Measurements from ENCODE around the gene FGF7. TPM values are rescaled to one million over a fixed set of nuclear protein-coding genes. Genes with fewer than 3 reads are reported as not detected.

FGF7 gene
- total RNA-seq, 5 donors from 2014 or later (not counting 1 experiment from before 2014, with no cell fraction given) = 0.19 to 0.46 (median 0.20) TPM; not detected in 2

DNA sequence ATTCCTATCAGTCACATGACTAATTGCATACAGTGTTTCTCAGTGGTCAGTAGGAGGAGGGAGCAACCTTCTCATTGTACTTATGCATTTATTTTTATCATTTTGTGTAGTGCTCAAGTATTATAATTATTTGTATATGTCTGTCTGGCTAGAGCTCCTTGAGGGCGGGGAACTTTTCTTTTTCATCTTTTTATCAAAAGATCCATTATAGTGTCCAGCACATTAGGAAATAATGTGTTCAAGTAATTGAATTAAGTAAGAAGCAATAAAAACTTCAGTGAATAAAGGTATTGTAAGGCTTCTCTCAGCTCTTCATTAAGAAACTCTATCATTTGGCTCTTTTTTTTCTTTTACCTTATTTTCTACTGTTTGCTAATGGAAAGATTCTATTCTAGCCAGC lies 18.8 kb downstream of the FGF7 start:
- no peaks in the 10 kb centered on the region for H3K9me3 Mint-ChIP-seq
- Histone ChIP-seq H3K36me3 (ENCODE audit: control insufficient read depth in 2 of 2, extremely low read depth in 1 of 2, insufficient read depth in 1 of 2, low read length in 1 of 2) (no peaks in the 10 kb centered on the region), H3K27me3 (replicated peaks in 1 of 2; ENCODE audit: control insufficient read depth in 2 of 2, extremely low read depth in 1 of 2, insufficient read depth in 2 of 2, low read length in 1 of 2) (no peaks in the 10 kb centered on the region), H3K4me1 (ENCODE audit: control insufficient read depth in 1 of 2, extremely low read depth in 1 of 2, insufficient read depth in 2 of 2, low read length in 2 of 2) (no peaks in the 10 kb centered on the region), H3K4me3 (ENCODE audit: control insufficient read depth in 1 of 2, extremely low read depth in 1 of 2, low read length in 1 of 2) (no peak overlapping the region), H3K9me3 (no peaks in the 10 kb centered on the region), H3K27ac (ENCODE audit: low read length) (no peak overlapping the region)
- POLR2A ChIA-PET = no interaction called here
- no peak for DNase-seq
- no peaks in the 10 kb centered on the region for H3K36me3 Mint-ChIP-seq
- no peak overlapping the region for H3K4me3 Mint-ChIP-seq
- peaks cover 0 to 12% (median 0%) of the 10 kb centered on the region in 3 donors for H3K4me1 Mint-ChIP-seq
- no CpG with 5 or more reads among the region's 1 CpG for WGBS (ENCODE audit: insufficient coverage)
- CTCF ChIA-PET = interaction anchor here in 1 of 2 donors (0.6 kb wide), 1 partner anchor 1628 kb away, joined by 3 read pairs; no protein-coding TSS in a partner anchor
- H3K27ac Mint-ChIP-seq = no peak overlapping the region
- peaks cover 2 to 4% of the 10 kb centered on the region in 2 donors for H3K27me3 Mint-ChIP-seq
- ATAC-seq (replicated peaks in 1 of 4) = no peak

GRCh38 chr15:49452595-49452994 lies 29.6 kb downstream of the FGF7 start:
- DNase-seq = no peak
- Mint-ChIP-seq H3K36me3 (no peaks in the 10 kb centered on the region), H3K9me3 (no peaks in the 10 kb centered on the region), H3K4me1 (no peaks in the 10 kb centered on the region), H3K27ac (no peak overlapping the region), H3K4me3 (no peak overlapping the region), H3K27me3 (peaks cover 11 to 15% of the 10 kb centered on the region in 2 donors)
- ChIA-PET POLR2A (no interaction called here), CTCF (interaction anchor here in 1 of 2 donors (0.7 kb wide), 1 partner anchor 13 kb away, joined by 3 read pairs; no protein-coding TSS in a partner anchor)
- WGBS (ENCODE audit: insufficient coverage) = no CpG with 5 or more reads among the region's 1 CpG
- H3K36me3 ChIP-seq (ENCODE audit: control insufficient read depth in 2 of 2, extremely low read depth in 1 of 2, insufficient read depth in 1 of 2, low read length in 1 of 2) = no peaks in the 10 kb centered on the region
- H3K27me3 ChIP-seq (replicated peaks in 1 of 2; ENCODE audit: control insufficient read depth in 2 of 2, extremely low read depth in 1 of 2, insufficient read depth in 2 of 2, low read length in 1 of 2) = no peaks in the 10 kb centered on the region
- no peaks in the 10 kb centered on the region for H3K4me1 ChIP-seq (ENCODE audit: control insufficient read depth in 1 of 2, extremely low read depth in 1 of 2, insufficient read depth in 2 of 2, low read length in 2 of 2)
- ATAC-seq (replicated peaks in 1 of 4) = no peak
- no peaks in the 10 kb centered on the region for H3K9me3 ChIP-seq
- no peak overlapping the region for H3K27ac ChIP-seq (ENCODE audit: low read length)
- H3K4me3 ChIP-seq (ENCODE audit: control insufficient read depth in 1 of 2, extremely low read depth in 1 of 2, low read length in 1 of 2) = no peak overlapping the region

- ATAC-seq (replicated peaks in 1 of 4) = no peak
- DNase-seq = no peak
- Mint-ChIP-seq H3K36me3 (no peaks in the 10 kb centered on the region), H3K9me3 (no peaks in the 10 kb centered on the region), H3K4me1 (no peaks in the 10 kb centered on the region), H3K27ac (no peak overlapping the region), H3K4me3 (no peak overlapping the region), H3K27me3 (peaks cover 11% of the 10 kb centered on the region in 2 donors)
- Histone ChIP-seq H3K27me3 (replicated peaks in 1 of 2; ENCODE audit: control insufficient read depth in 2 of 2, extremely low read depth in 1 of 2, insufficient read depth in 2 of 2, low read length in 1 of 2) (no peaks in the 10 kb centered on the region), H3K36me3 (ENCODE audit: control insufficient read depth in 2 of 2, extremely low read depth in 1 of 2, insufficient read depth in 1 of 2, low read length in 1 of 2) (no peaks in the 10 kb centered on the region), H3K27ac (ENCODE audit: low read length) (no peak overlapping the region), H3K4me3 (ENCODE audit: control insufficient read depth in 1 of 2, extremely low read depth in 1 of 2, low read length in 1 of 2) (no peak overlapping the region), H3K4me1 (ENCODE audit: control insufficient read depth in 1 of 2, extremely low read depth in 1 of 2, insufficient read depth in 2 of 2, low read length in 2 of 2) (no peaks in the 10 kb centered on the region), H3K9me3 (no peaks in the 10 kb centered on the region)
- POLR2A ChIA-PET = no interaction called here
- CTCF ChIA-PET = no interaction called here
Observed at GRCh38 chr15:49456166-49456565, 33.1 kb downstream of the FGF7 start.

GRCh38 chr15:49458145-49458544 lies 35.1 kb downstream of the FGF7 start:
- peaks cover 11% of the 10 kb centered on the region in 2 donors for H3K27me3 Mint-ChIP-seq
- ChIA-PET POLR2A (interaction anchor here in 1 of 2 donors (0.7 kb wide), 1 partner anchor 885 kb away, joined by 3 read pairs; no protein-coding TSS in a partner anchor), CTCF (no interaction called here)
- H3K4me1 Mint-ChIP-seq = no peaks in the 10 kb centered on the region
- ATAC-seq (replicated peaks in 1 of 4) (no peak), DNase-seq (no peak)
- H3K27ac Mint-ChIP-seq = no peak overlapping the region
- H3K27me3 ChIP-seq (replicated peaks in 1 of 2; ENCODE audit: control insufficient read depth in 2 of 2, extremely low read depth in 1 of 2, insufficient read depth in 2 of 2, low read length in 1 of 2) = no peaks in the 10 kb centered on the region
- H3K4me3 ChIP-seq (ENCODE audit: control insufficient read depth in 1 of 2, extremely low read depth in 1 of 2, low read length in 1 of 2) = no peak overlapping the region
- H3K4me1 ChIP-seq (ENCODE audit: control insufficient read depth in 1 of 2, extremely low read depth in 1 of 2, insufficient read depth in 2 of 2, low read length in 2 of 2) = no peaks in the 10 kb centered on the region
- no peak overlapping the region for H3K4me3 Mint-ChIP-seq
- H3K9me3 ChIP-seq = no peaks in the 10 kb centered on the region
- H3K36me3 Mint-ChIP-seq = no peaks in the 10 kb centered on the region
- no peaks in the 10 kb centered on the region for H3K36me3 ChIP-seq (ENCODE audit: control insufficient read depth in 2 of 2, extremely low read depth in 1 of 2, insufficient read depth in 1 of 2, low read length in 1 of 2)
- H3K27ac ChIP-seq (ENCODE audit: low read length) = no peak overlapping the region
- WGBS (ENCODE audit: insufficient coverage) = no CpG with 5 or more reads among the region's 2 CpGs
- no peaks in the 10 kb centered on the region for H3K9me3 Mint-ChIP-seq

DNA sequence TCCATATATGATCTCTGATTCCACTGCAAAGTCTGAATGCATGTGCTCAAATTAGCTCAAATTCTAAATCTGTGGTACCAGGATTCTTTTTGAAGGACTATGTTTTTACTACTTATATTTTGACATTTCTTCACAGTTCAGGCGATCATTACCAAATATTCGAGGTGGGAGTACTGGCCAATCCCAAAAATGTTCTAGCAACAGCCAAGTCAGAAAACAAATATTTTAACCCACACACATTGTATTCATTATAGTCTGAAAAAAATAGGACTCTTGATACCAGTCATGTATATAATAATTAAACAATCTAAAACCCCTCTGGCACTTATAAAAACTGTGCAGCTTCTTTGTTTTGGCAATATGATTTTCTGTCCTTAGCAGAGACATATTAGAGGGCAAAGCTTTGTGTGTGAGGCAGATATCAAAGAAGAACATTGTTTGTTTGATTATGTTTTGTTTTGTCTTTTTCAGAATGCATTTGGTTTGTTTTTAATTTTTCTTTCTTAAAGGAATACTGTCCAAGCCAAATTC lies 37.4 kb downstream of the FGF7 start:
- H3K4me3 ChIP-seq (ENCODE audit: control insufficient read depth in 1 of 2, extremely low read depth in 1 of 2, low read length in 1 of 2) = no peak overlapping the region
- H3K9me3 Mint-ChIP-seq = no peaks in the 10 kb centered on the region
- no peaks in the 10 kb centered on the region for H3K9me3 ChIP-seq
- H3K4me1 Mint-ChIP-seq = no peaks in the 10 kb centered on the region
- no peaks in the 10 kb centered on the region for H3K36me3 ChIP-seq (ENCODE audit: control insufficient read depth in 2 of 2, extremely low read depth in 1 of 2, insufficient read depth in 1 of 2, low read length in 1 of 2)
- POLR2A ChIA-PET = no interaction called here
- H3K27me3 Mint-ChIP-seq = peaks cover 4 to 7% of the 10 kb centered on the region in 2 donors
- H3K27ac Mint-ChIP-seq = no peak overlapping the region
- no peaks in the 10 kb centered on the region for H3K27me3 ChIP-seq (replicated peaks in 1 of 2; ENCODE audit: control insufficient read depth in 2 of 2, extremely low read depth in 1 of 2, insufficient read depth in 2 of 2, low read length in 1 of 2)
- ATAC-seq (replicated peaks in 1 of 4) (no peak), DNase-seq (no peak)
- WGBS (ENCODE audit: insufficient coverage) = no CpG with 5 or more reads among the region's 2 CpGs
- CTCF ChIA-PET = interaction anchor here in 1 of 2 donors (0.6 kb wide), 1 partner anchor 47 kb away, joined by 3 read pairs; no protein-coding TSS in a partner anchor
- no peaks in the 10 kb centered on the region for H3K4me1 ChIP-seq (ENCODE audit: control insufficient read depth in 1 of 2, extremely low read depth in 1 of 2, insufficient read depth in 2 of 2, low read length in 2 of 2)
- H3K4me3 Mint-ChIP-seq = no peak overlapping the region
- no peak overlapping the region for H3K27ac ChIP-seq (ENCODE audit: low read length)
- H3K36me3 Mint-ChIP-seq = no peaks in the 10 kb centered on the region

- Histone ChIP-seq H3K27me3 (replicated peaks in 1 of 2; ENCODE audit: control insufficient read depth in 2 of 2, extremely low read depth in 1 of 2, insufficient read depth in 2 of 2, low read length in 1 of 2) (no peaks in the 10 kb centered on the region), H3K36me3 (ENCODE audit: control insufficient read depth in 2 of 2, extremely low read depth in 1 of 2, insufficient read depth in 1 of 2, low read length in 1 of 2) (no peaks in the 10 kb centered on the region), H3K4me3 (ENCODE audit: control insufficient read depth in 1 of 2, extremely low read depth in 1 of 2, low read length in 1 of 2) (no peak overlapping the region), H3K9me3 (no peaks in the 10 kb centered on the region), H3K27ac (ENCODE audit: low read length) (no peak overlapping the region), H3K4me1 (ENCODE audit: control insufficient read depth in 1 of 2, extremely low read depth in 1 of 2, insufficient read depth in 2 of 2, low read length in 2 of 2) (no peaks in the 10 kb centered on the region)
- ChIA-PET POLR2A (no interaction called here), CTCF (no interaction called here)
- no peak for DNase-seq
- no peak overlapping the region for H3K4me3 Mint-ChIP-seq
- ATAC-seq (replicated peaks in 1 of 4) = no peak
- no CpG with 5 or more reads among the region's 2 CpGs for WGBS (ENCODE audit: insufficient coverage)
- no peaks in the 10 kb centered on the region for H3K27me3 Mint-ChIP-seq
- H3K4me1 Mint-ChIP-seq = peaks cover 0 to 7% (median 5%) of the 10 kb centered on the region in 3 donors
- no peak overlapping the region for H3K27ac Mint-ChIP-seq
- H3K36me3 Mint-ChIP-seq = no peaks in the 10 kb centered on the region
- H3K9me3 Mint-ChIP-seq = no peaks in the 10 kb centered on the region
Observed at GRCh38 chr15:49462232-49462844, 39.3 kb downstream of the FGF7 start.

All from T-cell (primary cell).